GM21717 (cell line): ENCODE measurements around the gene AZIN2.
"Not testable (repeated sequence)": the region's sequence is repeated elsewhere in the genome, so short reads cannot be mapped to it uniquely, and the experiment has no call there.

Experiments used
- ATAC-seq: cut with Tn5 transposase; IDR thresholded peaks from one replicate; pipeline ENCODE4 v1.9.1; 2021; ENCODE audit warnings: mild to moderate bottlenecking, moderate library complexity; ENCODE audit not compliant: unreplicated experiment

AZIN2 gene

DNA sequence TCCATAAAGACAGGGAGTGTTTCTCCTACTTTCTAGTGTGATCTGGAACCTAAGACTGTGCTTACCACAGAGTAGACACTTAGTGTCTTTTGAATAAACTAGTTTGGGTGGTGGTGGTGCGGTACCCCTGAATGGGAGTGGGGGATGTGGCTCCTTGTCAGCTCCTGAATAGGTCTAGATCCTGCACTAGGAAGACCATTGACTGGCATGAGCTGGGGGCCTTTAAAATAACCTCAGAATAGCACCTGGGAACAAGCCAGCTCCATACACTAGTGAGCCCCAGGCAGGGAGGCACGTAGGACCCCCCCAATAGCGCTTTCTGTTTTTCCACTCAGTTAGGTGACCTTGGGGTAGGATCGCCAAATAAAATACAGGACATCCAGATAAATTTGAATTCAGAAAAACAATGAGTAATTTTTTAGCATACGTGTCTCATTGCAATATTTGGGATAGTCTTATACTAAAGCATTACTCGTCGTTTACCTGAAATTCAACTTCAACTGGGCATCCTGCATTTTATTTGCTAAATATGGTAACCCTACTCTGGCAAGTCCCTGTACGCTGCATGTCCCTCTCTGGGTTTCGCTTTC lies 45.6 kb downstream of the AZIN2 start:
- no peak for ATAC-seq

- ATAC-seq, result peak; percentile 93
Observed at GRCh38 chr1:33127001-33127823, 46.3 kb downstream of the AZIN2 start.

- ATAC-seq, result no peak
Observed at GRCh38 chr1:33128781-33129180, 47.8 kb downstream of the AZIN2 start.

GRCh38 chr1:33130297-33130696 lies 49.3 kb downstream of the AZIN2 start:
- ATAC-seq, result no peak

- ATAC-seq, result no peak
Observed at GRCh38 chr1:33131191-33131590, 50.2 kb downstream of the AZIN2 start.

DNA sequence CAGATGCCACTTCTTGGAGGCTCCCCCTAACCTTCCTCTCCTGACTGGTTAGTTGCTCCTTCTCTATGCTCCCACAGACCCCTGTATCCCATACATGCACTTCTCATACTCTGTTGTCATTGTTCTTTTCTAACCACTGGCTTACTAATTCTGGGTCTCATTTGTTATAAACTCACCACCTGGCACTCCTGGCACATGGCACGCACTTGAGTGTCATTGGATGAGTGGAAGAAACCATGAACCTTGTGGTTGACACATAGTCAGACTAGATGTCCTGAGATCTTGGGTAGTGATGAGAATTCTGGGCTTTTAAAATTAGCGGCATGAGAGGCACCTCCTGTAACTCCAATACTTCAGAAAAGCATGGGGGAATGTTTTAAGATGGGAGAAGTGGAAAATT lies 51.6 kb downstream of the AZIN2 start:
- no peak for ATAC-seq

DNA sequence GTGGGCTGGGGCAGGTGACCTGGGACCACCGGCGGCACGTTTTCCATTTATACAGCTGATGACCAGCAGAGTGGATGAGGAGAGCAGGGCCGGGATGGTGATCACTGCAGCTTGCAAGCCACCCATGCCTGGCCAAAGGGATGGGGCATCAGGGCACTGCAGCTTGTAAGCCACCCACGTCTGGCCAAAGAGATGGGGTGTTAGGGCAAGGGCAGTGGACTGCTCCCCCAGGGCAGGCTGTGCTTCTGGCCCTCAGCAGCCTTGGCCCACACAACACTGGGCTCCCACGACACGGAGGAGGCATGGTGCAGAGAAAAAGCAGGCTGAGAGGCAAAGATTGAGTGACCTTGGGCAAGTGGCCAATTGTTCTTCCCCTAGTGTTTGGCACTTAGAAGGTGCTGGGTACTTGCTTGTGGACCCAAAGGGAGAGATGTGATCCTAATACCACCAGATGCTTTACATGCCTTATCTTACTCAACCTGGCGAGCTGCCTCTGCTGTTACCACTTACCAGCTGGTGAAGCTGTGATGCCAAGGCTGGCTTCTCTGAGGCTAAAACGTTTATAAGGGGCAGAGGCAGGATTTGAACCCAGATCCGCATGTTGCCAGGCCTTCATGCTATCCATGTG lies 52.6 kb downstream of the AZIN2 start:
- no peak for ATAC-seq

DNA sequence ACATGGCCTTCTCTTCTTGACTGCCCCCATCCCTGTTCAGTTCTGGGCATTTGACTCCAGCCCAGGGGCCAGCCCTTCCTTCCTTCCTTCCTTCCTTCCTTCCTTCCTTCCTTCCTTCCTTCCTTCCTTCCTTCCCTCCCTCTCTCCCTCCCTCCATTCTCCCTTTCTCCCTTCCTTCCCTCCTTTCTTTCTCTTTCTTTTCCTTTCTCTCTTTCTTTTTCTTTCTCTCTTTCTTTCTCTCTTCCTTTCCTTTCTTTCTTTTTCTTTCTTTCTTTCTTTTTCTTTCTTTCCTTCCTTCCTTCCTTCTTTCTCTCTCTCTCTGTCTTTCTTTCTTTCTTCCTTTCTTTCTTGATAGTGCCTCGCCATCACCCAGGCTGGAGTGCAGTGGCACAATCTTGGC lies 55.1 kb downstream of the AZIN2 start:
- not testable (repeated sequence) for ATAC-seq

DNA sequence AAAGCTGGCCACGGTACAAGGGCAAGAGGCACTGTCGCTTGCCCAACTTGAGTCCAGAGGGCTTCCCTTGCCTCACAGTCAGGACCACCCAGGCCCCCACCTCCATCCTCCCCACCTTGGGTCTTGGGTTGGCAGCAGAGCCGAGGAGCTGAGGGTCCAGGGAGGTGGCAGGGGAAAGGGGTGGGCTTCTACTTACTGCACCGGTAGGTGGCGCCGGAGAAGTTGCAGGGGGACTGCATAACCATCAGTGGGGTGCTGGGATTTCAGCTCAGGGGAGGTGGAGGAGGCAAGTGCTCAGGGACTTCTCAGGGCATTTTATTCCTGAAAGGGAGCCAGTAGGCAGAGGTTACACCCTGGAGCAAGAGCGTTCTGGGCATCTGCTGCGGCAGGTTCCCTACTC lies 56.8 kb downstream of the AZIN2 start:
- ATAC-seq, result no peak

- no peak for ATAC-seq
Observed at GRCh38 chr1:33140153-33141149, 59.5 kb downstream of the AZIN2 start.

GRCh38 chr1:33141216-33141615 lies 60.3 kb downstream of the AZIN2 start:
- no peak for ATAC-seq

DNA sequence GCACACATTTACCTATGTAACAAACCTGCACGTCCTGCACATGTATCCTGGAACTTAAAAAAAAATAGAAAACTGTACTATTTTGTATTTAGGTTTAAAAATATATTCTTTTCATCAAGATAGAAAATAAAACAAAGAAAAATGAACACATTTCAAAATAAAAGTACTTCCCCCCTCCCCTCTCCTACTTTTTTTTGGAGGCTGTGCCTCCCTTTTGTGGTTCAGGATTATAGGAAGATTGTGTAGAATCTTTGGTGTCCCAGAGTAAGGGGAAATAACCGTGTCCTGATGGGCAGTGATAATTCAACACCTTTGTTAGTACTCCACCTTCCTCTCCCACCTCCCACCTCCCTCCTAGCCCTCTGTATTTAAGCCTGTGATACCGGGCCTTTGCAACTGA lies 60.8 kb downstream of the AZIN2 start:
- ATAC-seq, result no peak

DNA sequence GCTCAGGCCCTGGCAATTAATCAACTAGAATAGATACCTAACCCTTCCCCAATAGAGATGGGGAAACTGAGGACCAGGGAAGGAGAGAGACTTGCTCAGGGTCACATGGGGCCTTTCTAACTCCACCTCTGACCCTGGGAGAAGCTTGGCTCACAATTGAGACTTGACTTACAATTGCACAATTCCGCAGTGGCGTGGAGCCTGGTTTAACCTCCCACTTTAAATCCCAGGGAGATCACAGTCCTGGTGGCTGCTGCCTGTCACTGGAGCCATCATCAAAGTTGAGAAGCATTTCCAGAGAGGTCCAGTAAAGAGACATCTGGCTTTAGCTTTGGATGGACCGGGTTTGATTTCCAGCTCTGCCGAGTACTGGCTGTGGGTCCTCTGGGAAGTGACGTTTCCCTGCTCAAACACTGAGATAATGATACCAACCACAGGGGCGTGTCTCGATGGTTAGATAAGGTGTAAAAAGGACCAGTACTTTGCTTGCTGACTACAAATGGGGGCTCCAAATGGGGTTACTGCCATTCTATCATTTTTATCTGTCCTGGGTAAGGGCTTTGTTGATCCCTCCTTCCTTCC lies 61.6 kb downstream of the AZIN2 start:
- ATAC-seq, result no peak

DNA sequence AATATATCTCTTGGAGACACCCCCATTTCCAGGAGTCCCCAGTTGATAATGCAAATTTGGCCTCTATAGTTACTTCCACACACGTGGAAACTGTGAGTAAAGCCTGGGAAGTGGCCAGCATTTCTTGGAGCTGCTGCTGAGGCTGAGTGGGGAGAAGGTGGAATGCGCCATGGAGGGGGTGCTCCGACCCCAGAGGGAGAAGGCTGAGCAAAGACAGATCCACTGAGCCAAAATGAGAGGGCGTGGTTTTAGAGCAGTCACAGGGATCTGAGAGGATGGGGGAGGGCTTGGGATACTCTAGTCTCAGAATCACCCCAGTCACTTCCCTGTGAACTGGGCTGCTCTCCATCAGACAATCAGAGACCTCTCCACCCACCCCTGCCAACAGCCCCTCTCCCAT lies 62.2 kb downstream of the AZIN2 start:
- ATAC-seq, result no peak

DNA sequence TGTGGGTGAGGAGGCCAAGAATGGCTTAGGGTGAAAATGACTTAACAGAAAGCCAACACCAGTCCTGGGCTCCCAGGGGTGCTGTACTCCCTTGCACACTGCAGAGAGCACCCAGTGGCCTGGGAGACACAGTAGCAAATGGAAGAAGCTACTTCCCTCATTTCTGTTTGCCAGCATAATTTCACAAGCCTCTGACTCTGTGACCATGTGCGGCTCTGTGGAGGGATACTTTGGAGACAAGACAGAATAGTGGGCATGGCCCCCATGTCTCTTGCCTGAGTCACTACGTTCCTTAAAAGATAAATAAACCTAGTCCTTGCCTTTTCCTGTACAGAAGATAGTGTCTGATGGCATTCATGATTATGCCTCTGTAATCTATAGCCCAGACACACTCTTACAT lies 62.7 kb downstream of the AZIN2 start:
- ATAC-seq, result no peak

DNA sequence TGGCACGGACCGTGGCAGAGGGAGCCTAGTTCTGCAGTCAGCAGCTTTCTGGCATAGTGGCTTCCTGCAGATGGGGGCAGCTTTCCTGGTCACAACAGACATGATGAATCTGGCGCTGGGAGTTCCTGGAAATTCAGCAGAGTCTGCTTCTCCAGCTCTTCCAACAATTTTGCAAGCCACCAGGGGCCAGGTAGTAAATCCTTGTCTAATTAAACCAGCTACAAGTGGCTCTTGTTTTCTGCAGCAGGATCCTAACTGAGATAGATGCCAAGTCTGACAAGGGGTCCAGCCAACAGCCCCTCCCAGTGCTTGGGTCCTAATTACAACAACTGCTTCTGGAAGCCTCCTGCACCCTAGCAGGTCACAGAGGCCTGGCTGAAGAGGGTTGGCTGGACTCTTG lies 65.0 kb downstream of the AZIN2 start:
- no peak for ATAC-seq

- no peak for ATAC-seq
Observed at GRCh38 chr1:33147275-33147996, 66.5 kb downstream of the AZIN2 start.

DNA sequence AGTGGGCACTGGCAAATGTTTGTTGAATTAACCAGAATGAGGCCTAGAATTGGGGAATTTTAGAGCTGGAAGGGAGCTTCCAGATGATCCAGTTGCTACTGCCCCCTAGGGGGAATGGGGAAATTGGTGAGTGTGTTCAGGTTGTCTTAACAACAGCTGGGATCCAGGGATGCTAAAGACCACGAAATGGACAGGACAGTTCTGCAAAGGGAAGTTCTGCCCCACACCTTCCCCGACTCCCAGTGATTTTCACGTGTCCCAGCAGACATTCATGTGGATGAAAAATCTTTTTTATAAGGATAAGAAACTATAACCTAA lies 67.0 kb downstream of the AZIN2 start:
- no peak for ATAC-seq

DNA sequence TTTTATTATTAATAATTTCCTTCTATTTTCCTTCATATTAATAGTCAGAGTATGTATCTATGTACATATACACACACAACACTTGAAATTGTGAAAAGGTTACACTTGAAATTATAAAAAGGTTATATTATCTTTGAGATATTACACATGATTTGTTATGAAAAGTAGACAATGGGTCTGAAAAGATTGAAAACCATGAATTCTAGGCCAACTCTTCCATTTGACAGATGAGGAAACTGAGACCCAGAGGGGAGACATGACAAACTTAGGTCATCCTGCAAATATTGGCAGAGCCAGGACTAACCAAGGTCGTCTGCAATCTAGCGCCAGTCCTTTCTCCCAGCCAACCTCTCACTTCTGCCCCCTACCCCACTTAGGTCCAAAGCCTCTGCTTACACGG lies 67.7 kb downstream of the AZIN2 start:
- no peak for ATAC-seq
